GDM1 (cell line): ENCODE measurements around the gene ANGPTL8.
A peak's percentile ranks its signal among the peaks of the same experiment; 100 is the strongest.

Source experiments
- DNase-seq: peaks from one replicate; lab custom pipeline; 2025; lab: John Stamatoyannopoulos, UW

Gene ANGPTL8

GRCh38 chr19:11203194-11204075, 36.0 kb upstream of the ANGPTL8 start:
- peak; percentile 15 for DNase-seq

- no peak for DNase-seq
Observed at GRCh38 chr19:11204076-11204602, 35.3 kb upstream of the ANGPTL8 start.

- DNase-seq: peak; percentile 30
Observed at GRCh38 chr19:11204943-11205349, 34.5 kb upstream of the ANGPTL8 start.

GRCh38 chr19:11205939-11206570, 33.4 kb upstream of the ANGPTL8 start:
- DNase-seq: no peak

GRCh38 chr19:11208561-11209471, 30.6 kb upstream of the ANGPTL8 start:
- no peak for DNase-seq

GRCh38 chr19:11209839-11210655, 29.4 kb upstream of the ANGPTL8 start:
- no peak for DNase-seq

GRCh38 chr19:11210656-11210928, 28.8 kb upstream of the ANGPTL8 start:
- no peak for DNase-seq

GRCh38 chr19:11214387-11214786, 25.0 kb upstream of the ANGPTL8 start:
- DNase-seq: no peak

- DNase-seq: no peak
Observed at GRCh38 chr19:11221082-11221598, 18.3 kb upstream of the ANGPTL8 start.

GRCh38 chr19:11223200-11223599, 16.2 kb upstream of the ANGPTL8 start:
- DNase-seq: no peak

- DNase-seq: no peak
Observed at GRCh38 chr19:11224429-11224828, 15.0 kb upstream of the ANGPTL8 start.

GRCh38 chr19:11225172-11225571, 14.2 kb upstream of the ANGPTL8 start:
- no peak for DNase-seq

- no peak for DNase-seq
Observed at GRCh38 chr19:11225815-11226214, 13.6 kb upstream of the ANGPTL8 start.

GRCh38 chr19:11226716-11227166, 12.7 kb upstream of the ANGPTL8 start:
- DNase-seq: no peak

- no peak for DNase-seq
Observed at GRCh38 chr19:11227195-11227886, 12.1 kb upstream of the ANGPTL8 start.

GRCh38 chr19:11230621-11231386, 8.6 kb upstream of the ANGPTL8 start:
- DNase-seq: no peak

- DNase-seq: no peak
Observed at GRCh38 chr19:11232555-11232954, 6.9 kb upstream of the ANGPTL8 start.

- no peak for DNase-seq
Observed at GRCh38 chr19:11233073-11233472, 6.3 kb upstream of the ANGPTL8 start.

- no peak for DNase-seq
Observed at GRCh38 chr19:11234486-11235075, 4.8 kb upstream of the ANGPTL8 start.
